Neutrophil (primary cell): ENCODE data around the gene CHN2.

Experiments used
- H3K27ac ChIP-seq: fragments of 200-600 bp; sonication (generic); 2 replicates; pipeline ENCODE4 v1.5.1; 2016; ENCODE audit warnings: mild to moderate bottlenecking, moderate library complexity
- H3K27me3 ChIP-seq: fragments of 200-600 bp; sonication (generic); 2 replicates; pipeline ENCODE4 v1.6.0; 2016; ENCODE audit warnings: mild to moderate bottlenecking
- H3K36me3 ChIP-seq: fragments of 200-600 bp; sonication (generic); 2 replicates; pipeline ENCODE4 v1.5.1; 2017
- H3K4me1 ChIP-seq, 2 experiments: fragments of 200-600 bp in 1 of 2; sonication (generic) in 1 of 2; 1 replicate in 1 of 2; 2 replicates in 1 of 2; pipeline versions ENCODE4 v1.5.1 to v1.6.1; 2013 to 2016; ENCODE audit warnings: low read depth in 1 of 2, low read length in 1 of 2, mild to moderate bottlenecking in 1 of 2, moderate library complexity in 1 of 2; ENCODE audit not compliant: control insufficient read depth in 1 of 2, insufficient read depth in 1 of 2
- H3K4me3 ChIP-seq, 2 experiments: fragments of 200-600 bp in 1 of 2; sonication (generic) in 1 of 2; 1 replicate in 1 of 2; 2 replicates in 1 of 2; pipeline ENCODE4 v1.5.1; 2013 to 2016; ENCODE audit warnings: low read depth in 1 of 2, low read length in 1 of 2, mild to moderate bottlenecking in 1 of 2, moderate library complexity in 1 of 2
- H3K9me3 ChIP-seq: fragments of 200-600 bp; sonication (generic); 2 replicates; pipeline ENCODE4 v1.5.1; 2016
- CTCF ChIP-seq: fragments of 200-600 bp; sonication (generic); IDR thresholded peaks from 2 replicates; pipeline ENCODE4 v1.5.1; 2016; ENCODE audit warnings: antibody characterized with exemption

CHN2 gene

DNA sequence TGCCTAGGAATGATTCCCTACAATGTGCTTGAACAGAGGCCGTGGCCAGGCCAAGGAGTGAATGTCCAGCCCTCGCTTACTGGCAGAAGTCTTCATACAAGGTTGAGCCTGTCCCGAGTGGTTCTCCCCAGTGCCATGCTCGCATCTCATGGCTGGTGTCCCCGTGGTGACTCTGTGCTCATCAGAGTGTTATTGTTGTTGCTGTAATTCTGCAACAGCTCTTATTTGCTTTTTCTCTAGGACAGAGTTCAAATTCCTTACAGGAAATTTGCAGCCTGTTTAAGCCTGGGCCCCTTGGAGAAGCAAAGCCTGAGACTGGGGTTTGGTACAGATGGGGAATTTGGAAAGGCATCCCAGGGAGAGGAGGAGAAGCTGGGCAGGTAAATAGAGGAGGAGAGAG, 211.3 kb downstream of the CHN2 start:
- Histone ChIP-seq H3K4me1 (no peaks in the 10 kb centered on the region), H3K36me3 (no peaks in the 10 kb centered on the region), H3K27ac (no peak overlapping the region), H3K4me3 (no peak overlapping the region), H3K9me3 (no peaks in the 10 kb centered on the region), H3K27me3 (no peaks in the 10 kb centered on the region)
- TF ChIP-seq CTCF, result no peak

DNA sequence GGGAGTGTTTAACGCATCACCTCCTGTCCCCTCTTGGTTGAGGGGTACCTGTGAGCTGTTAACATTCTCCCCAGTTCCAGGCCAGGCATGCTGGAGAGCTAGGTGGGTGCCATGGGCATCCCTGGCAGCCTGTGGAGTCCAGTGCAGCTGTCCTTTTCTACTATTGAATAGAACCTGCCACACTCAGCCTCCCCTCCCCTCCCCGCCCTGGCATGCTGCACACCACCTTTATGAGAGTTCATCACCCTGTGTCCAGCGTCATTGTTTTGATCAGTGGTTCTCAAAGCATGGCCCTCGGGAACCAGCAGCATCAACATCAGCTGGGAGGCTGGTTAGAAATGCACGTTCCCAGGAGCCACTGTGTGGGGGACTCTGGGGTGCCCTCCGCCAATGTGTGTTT, 211.8 kb downstream of the CHN2 start:
- H3K9me3 ChIP-seq, result no peaks in the 10 kb centered on the region
- H3K27ac ChIP-seq, result no peak overlapping the region
- no peak overlapping the region for H3K4me3 ChIP-seq
- H3K27me3 ChIP-seq, result no peaks in the 10 kb centered on the region
- no peaks in the 10 kb centered on the region for H3K36me3 ChIP-seq
- TF ChIP-seq CTCF, result no peak
- no peaks in the 10 kb centered on the region for H3K4me1 ChIP-seq

GRCh38 chr7:29408841-29409243, 214.3 kb downstream of the CHN2 start:
- Histone ChIP-seq H3K4me3 (no peak overlapping the region), H3K36me3 (no peaks in the 10 kb centered on the region), H3K27ac (no peak overlapping the region), H3K4me1 (no peaks in the 10 kb centered on the region), H3K27me3 (no peaks in the 10 kb centered on the region), H3K9me3 (no peaks in the 10 kb centered on the region)
- peak; percentile 95 for TF ChIP-seq CTCF

GRCh38 chr7:29410996-29411395, 216.4 kb downstream of the CHN2 start:
- Histone ChIP-seq H3K27me3 (no peaks in the 10 kb centered on the region), H3K9me3 (no peaks in the 10 kb centered on the region), H3K36me3 (no peaks in the 10 kb centered on the region), H3K27ac (no peak overlapping the region), H3K4me3 (no peak overlapping the region), H3K4me1 (no peaks in the 10 kb centered on the region)
- no peak for TF ChIP-seq CTCF

GRCh38 chr7:29412912-29413311, 218.3 kb downstream of the CHN2 start:
- no peaks in the 10 kb centered on the region for H3K9me3 ChIP-seq
- H3K27ac ChIP-seq, result no peak overlapping the region
- no peaks in the 10 kb centered on the region for H3K27me3 ChIP-seq
- no peaks in the 10 kb centered on the region for H3K36me3 ChIP-seq
- no peak overlapping the region for H3K4me3 ChIP-seq
- no peaks in the 10 kb centered on the region for H3K4me1 ChIP-seq
- no peak for TF ChIP-seq CTCF

- Histone ChIP-seq H3K27ac (no peak overlapping the region), H3K9me3 (no peaks in the 10 kb centered on the region)
- TF ChIP-seq CTCF, result no peak
Measured at GRCh38 chr7:29413626-29414136, 219.1 kb downstream of the CHN2 start.

More at GRCh38 chr7:29413626-29414136, 219.1 kb downstream of the CHN2 start:
- no peak overlapping the region for H3K4me3 ChIP-seq
- no peaks in the 10 kb centered on the region for H3K27me3 ChIP-seq
- H3K4me1 ChIP-seq, result no peaks in the 10 kb centered on the region
- H3K36me3 ChIP-seq, result no peaks in the 10 kb centered on the region
